Activated CD4-positive, alpha-beta memory T cell treated with anti-CD3 and anti-CD28 coated beads, Interleukin-2, amount 10 ng/mL, durations not matched to agents 7 days and 5 days (primary cell): Measurements from ENCODE around the gene B4GALT1. TPM values are rescaled to one million over a fixed set of nuclear protein-coding genes. Genes with fewer than 3 reads are reported as not detected.

Experiments
- total RNA-seq, 2 experiments: library from RNA; stranded (reverse); gene quantifications; one replicate each; pipeline ENCODE4 v1.2.3, GENCODE V29; 2021

B4GALT1 gene
- total RNA-seq, 2 experiments from 2014 or later = 69.2 to 70.8 TPM

Other genes with a start within 250 kb of the B4GALT1 start
- gene APTX, start 165.7 kb downstream of the B4GALT1 start, total RNA-seq = 10 to 100 TPM; 30.5 to 32.7 TPM
- 100 to 1,000 TPM; 141 to 142 TPM for gene DNAJA1, start 142.1 kb downstream of the B4GALT1 start, total RNA-seq
- gene SMU1, start 90.7 kb downstream of the B4GALT1 start, total RNA-seq = 10 to 100 TPM; 22.5 to 22.9 TPM
- gene SPINK4, start 72.8 kb upstream of the B4GALT1 start, total RNA-seq = not detected
- gene BAG1, start 97.4 kb upstream of the B4GALT1 start, total RNA-seq = 10 to 100 TPM; 56.3 to 57.1 TPM
- gene CHMP5, start 97.7 kb upstream of the B4GALT1 start, total RNA-seq = 100 to 1,000 TPM; 149 TPM
- 10 to 100 TPM; 37.5 to 37.8 TPM for gene NFX1, start 123.2 kb upstream of the B4GALT1 start, total RNA-seq
- gene AQP7, start 235.2 kb upstream of the B4GALT1 start, total RNA-seq = under 1 TPM; 0.40 to 0.55 TPM